ENCODE results near the gene CTCF. TPM values are rescaled to one million over a fixed set of nuclear protein-coding genes. Genes with fewer than 3 reads are reported as not detected.

CTCF gene
- total RNA-seq, 1 donor from 2014 or later: 61.4 TPM

DNA sequence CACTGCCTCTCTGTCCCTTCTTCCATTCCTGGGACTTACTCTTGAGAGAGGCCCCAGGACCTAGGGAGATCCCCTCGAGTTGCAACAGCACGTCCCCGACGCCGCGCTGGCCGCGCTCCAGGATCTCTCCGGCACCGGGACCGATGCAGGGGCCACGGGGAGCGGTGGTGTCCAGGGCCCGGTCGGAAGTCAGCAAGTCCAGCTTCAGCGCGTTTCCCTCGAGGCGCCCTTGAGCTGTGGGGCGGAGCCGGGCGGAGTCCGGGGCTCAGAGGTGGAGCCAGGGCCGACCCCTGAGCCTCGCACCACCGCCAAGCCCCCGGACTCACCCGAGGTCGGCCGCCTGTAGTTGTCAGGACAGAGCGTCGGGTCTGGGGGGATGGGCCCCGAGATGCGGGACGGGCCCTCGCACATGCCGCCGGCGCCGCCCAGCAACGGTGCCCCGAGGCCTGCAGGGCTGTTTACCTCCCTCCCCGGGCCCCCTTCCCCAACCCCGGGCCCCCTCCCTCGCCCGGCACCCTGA, 103.8 kb downstream of the CTCF start:
- Mint-ChIP-seq H3K36me3 (peaks cover 2% of the 10 kb centered on the region), H3K4me3 (peak overlapping the region; percentile 70), H3K27me3 (ENCODE audit: low read depth) (no peaks in the 10 kb centered on the region), H3K9me3 (no peaks in the 10 kb centered on the region), H3K27ac (no peak overlapping the region), H3K4me1 (peaks cover 8% of the 10 kb centered on the region)
- TF ChIP-seq CTCF (IDR thresholded peaks at IDR 0.05; ENCODE audit: unreplicated experiment): no peak
- no peak for DNase-seq (ENCODE audit: low spot score in 2 of 2, unreplicated experiment in 2 of 2)

DNA sequence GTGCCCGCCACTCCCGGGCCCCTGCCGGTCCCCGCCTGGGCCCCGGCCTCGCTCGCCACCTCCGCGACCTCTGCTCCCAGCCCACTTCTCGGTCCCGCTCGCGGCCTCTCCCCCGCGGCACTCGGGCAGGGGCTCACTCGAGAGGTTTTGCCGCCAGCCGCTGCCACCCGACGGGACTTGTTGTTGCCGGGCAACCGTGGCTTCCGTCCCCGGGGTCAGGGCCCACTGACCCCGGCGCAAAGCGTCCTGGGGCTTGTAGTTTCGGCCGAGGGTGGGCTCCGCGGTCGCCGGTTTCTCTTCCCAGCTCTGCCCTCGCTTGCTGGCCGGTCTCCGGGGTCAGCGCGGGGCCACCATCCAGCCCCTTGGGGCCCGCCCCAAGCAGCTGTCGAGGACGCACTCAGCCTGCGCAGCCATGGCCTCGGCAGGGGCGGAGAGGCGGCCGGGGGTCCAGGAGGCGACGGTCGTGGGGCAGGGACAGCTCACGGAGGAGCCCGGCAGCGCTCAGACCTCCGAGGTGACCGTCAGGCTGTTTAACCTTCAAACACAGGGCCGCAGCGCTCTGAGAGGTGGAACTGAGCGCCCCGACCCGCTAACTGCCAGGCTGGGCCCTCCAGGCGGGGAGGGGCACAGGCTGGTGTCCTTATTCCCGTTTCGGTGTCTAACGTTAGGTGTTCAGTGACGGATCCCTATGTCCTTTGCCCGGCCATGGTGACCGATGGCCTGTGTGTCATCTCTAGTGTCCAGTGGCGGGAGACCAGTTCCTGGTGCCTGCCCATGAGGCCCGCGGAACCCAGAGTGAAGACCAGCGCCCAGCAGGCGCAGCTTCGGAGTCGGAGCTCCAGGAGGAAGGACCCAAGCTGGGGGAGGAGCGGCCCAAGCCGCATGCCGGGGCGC, 104.5 kb downstream of the CTCF start, which contains the start of the genes C16orf86 and ENKD1:
Gene C16orf86, plus strand, starts transcription at position 256 of the 894 bp plus-strand sequence. Its CDS starts 157 bp downstream, at position 413.
Gene ENKD1, minus strand, starts transcription at position 192 of the 894 bp plus-strand sequence. CDS start 308 bp downstream, outside the sequence.
- Mint-ChIP-seq H3K27me3 (ENCODE audit: low read depth) (no peaks in the 10 kb centered on the region), H3K9me3 (no peaks in the 10 kb centered on the region), H3K27ac (peak within 1 kb of the TSS; percentile 64), H3K4me3 (peak within 1 kb of the TSS; percentile 73), H3K36me3 (peaks cover 2% of the 10 kb centered on the region), H3K4me1 (peaks cover 4% of the 10 kb centered on the region)
- no peak for TF ChIP-seq CTCF (IDR thresholded peaks at IDR 0.05; ENCODE audit: unreplicated experiment)
- DNase-seq (ENCODE audit: low spot score in 2 of 2, unreplicated experiment in 2 of 2): peak in 1 of 2 experiments; percentile 56

DNA sequence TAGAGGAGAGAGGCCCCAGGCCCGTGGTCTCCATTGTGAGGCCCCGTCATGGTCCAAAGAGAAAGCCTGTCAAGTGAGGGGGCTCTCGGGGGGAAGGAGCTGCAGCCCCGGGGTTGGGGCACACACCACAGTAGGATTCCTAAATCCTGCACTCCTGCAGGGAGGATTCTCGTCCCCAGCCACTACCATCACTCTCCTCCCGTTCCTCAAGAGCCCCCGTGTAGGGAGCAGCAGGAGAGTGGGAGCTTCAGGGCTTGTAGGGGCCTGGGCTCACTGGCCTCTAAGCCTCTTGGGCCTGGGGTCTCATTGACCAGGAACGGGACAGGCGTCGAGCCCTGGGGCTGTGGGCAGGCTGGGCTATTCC, 105.1 kb downstream of the CTCF start:
- Mint-ChIP-seq H3K27ac (no peak overlapping the region), H3K36me3 (peaks cover 2% of the 10 kb centered on the region), H3K27me3 (ENCODE audit: low read depth) (no peaks in the 10 kb centered on the region), H3K9me3 (no peaks in the 10 kb centered on the region), H3K4me3 (peak overlapping the region; percentile 73), H3K4me1 (peaks cover 4% of the 10 kb centered on the region)
- no peak for TF ChIP-seq CTCF (IDR thresholded peaks at IDR 0.05; ENCODE audit: unreplicated experiment)
- no peak for DNase-seq (ENCODE audit: low spot score in 2 of 2, unreplicated experiment in 2 of 2)

- peak in 1 of 2 experiments; percentile 80 for DNase-seq (ENCODE audit: low spot score in 2 of 2, unreplicated experiment in 2 of 2)
- Mint-ChIP-seq H3K27ac (peak overlapping the region; percentile 43), H3K36me3 (peaks cover 2% of the 10 kb centered on the region), H3K9me3 (no peaks in the 10 kb centered on the region), H3K4me3 (peak overlapping the region; percentile 73), H3K27me3 (ENCODE audit: low read depth) (no peaks in the 10 kb centered on the region), H3K4me1 (peaks cover 4% of the 10 kb centered on the region)
- peak; percentile 49 for TF ChIP-seq CTCF (IDR thresholded peaks at IDR 0.05; ENCODE audit: unreplicated experiment)
Measured at GRCh38 chr16:67667817-67668494, 105.6 kb downstream of the CTCF start.

DNA sequence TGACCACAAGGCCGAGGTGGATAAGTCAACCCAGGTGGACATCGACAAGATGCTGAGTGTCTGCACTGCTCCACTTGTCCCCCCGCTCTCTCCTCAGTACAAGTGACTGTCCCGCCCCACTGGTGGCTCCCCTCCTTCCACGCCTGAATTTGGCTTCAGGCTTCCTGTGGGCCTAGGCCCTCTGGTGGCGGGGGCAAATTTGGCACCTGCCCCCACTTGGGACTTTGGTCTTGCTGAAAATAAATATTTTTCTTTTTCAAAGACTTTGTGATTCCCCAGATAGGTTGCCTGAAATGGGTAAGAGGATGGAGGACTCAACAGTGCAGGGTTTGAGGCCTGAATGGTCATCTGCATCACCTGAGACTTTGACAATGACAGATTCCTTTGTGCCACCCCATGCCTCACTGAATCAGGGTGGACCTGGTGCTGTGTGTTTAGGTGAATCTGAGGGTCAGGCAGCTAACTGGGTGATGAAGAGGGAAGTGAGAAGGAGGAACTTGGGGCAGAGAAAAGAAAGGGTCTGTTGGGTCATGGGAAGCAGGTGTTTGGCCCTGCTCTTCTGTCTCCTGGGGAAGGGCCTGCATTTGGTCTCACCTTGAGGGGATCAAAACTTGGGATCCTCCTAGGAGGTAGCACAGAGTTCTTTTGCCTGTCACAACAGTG, 106.3 kb downstream of the CTCF start:
- Mint-ChIP-seq H3K27me3 (ENCODE audit: low read depth) (no peaks in the 10 kb centered on the region), H3K27ac (no peak overlapping the region), H3K4me3 (no peak overlapping the region), H3K36me3 (peaks cover 2% of the 10 kb centered on the region), H3K4me1 (peaks cover 4% of the 10 kb centered on the region), H3K9me3 (no peaks in the 10 kb centered on the region)
- no peak for DNase-seq (ENCODE audit: low spot score in 2 of 2, unreplicated experiment in 2 of 2)
- peak; percentile 21 for TF ChIP-seq CTCF (IDR thresholded peaks at IDR 0.05; ENCODE audit: unreplicated experiment)
